HCT116 (cell line): ENCODE results near the gene ZFPL1. TPM values are rescaled to one million over a fixed set of nuclear protein-coding genes. Genes with fewer than 3 reads are reported as not detected.

Source experiments
- ATAC-seq: fragments of 200-7000 bp; cut with Tn5 transposase; 2 replicates; pipeline ENCODE4 v1.9.1; 2020; ENCODE audit warnings: mild to moderate bottlenecking, moderate library complexity
- BruUV-seq: library from RNA; stranded (reverse); fragments of 400-500 nt; replicated peaks from 2 replicates; lab custom pipeline; 2021; lab: Mats Ljungman, UMichigan
- CTCF ChIA-PET: fragments of 300-600 bp; sonication (Branson Sonifier 250); formaldehyde crosslinking; loops from one replicate; lab custom pipeline; 2021; ENCODE audit warnings: antibody characterized with exemption; lab: Charles Lee
- POLR2A ChIA-PET: fragments of 300-600, 350-600 bp; sonication (Branson Sonifier 250); formaldehyde crosslinking; loops from one replicate; lab custom pipeline; 2021; ENCODE audit warnings: antibody characterized with exemption; lab: Charles Lee
- RAD21 ChIA-PET, 2 experiments: fragments of 300-600 bp; sonication (Branson Sonifier 250); formaldehyde crosslinking; loops; one replicate each; lab custom pipeline; 2023; ENCODE audit warnings: low total read pairs in 2 of 2; ENCODE audit not compliant: uncharacterized antibody in 2 of 2, unreplicated experiment in 2 of 2, low non-redundant PET in 1 of 2; lab: Charles Lee
- DNase-seq: peaks from one replicate; pipeline ENCODE4 v3.0.0-alpha.2; 2010; ENCODE audit warnings: low read depth, low spot score
- H2AFZ ChIP-seq: fragments of 200-600 bp; shearing (Covaris generic), sonication (generic); 2 replicates; pipeline ENCODE4 v1.6.1; 2017; ENCODE audit warnings: low read depth, mixed run types, mixed read lengths, antibody characterized with exemption, low read length; ENCODE audit not compliant: poor library complexity, severe bottlenecking
- H3K27ac ChIP-seq: 2 replicates; pipeline ENCODE4 v1.5.1; 2012; ENCODE audit warnings: low read depth, low read length
- H3K27me3 ChIP-seq: fragments of 200-600 bp; sonication (generic); 2 replicates; pipeline ENCODE4 v1.6.1; 2016; ENCODE audit warnings: mixed run types, low read length, mixed read lengths; ENCODE audit not compliant: insufficient read depth
- H3K36me3 ChIP-seq, 2 experiments: fragments of 200-500 bp in 1 of 2; fragments of 200-600 bp in 1 of 2; sonication (Bioruptor generic) in 1 of 2; sonication (generic) in 1 of 2; 2 replicates each; pipeline versions ENCODE4 v1.5.1 to v1.6.1; 2014 to 2016; ENCODE audit warnings: low read length in 2 of 2, inconsistent platforms in 1 of 2, mixed read lengths in 1 of 2, mixed run types in 1 of 2; ENCODE audit not compliant: insufficient read depth in 2 of 2, control insufficient read depth in 1 of 2
- H3K4me1 ChIP-seq, 2 experiments: fragments of 200-600 bp in 1 of 2; sonication (generic) in 1 of 2; 2 replicates each; pipeline versions ENCODE4 v1.5.1 to v1.6.1; 2012 to 2017; ENCODE audit warnings: low read length in 2 of 2, inconsistent platforms in 1 of 2, mild to moderate bottlenecking in 1 of 2, mixed read lengths in 1 of 2, mixed run types in 1 of 2, moderate library complexity in 1 of 2; ENCODE audit not compliant: insufficient read depth in 2 of 2, control insufficient read depth in 1 of 2
- H3K4me2 ChIP-seq: fragments of 200-600 bp; sonication (generic); 2 replicates; pipeline ENCODE4 v1.6.1; 2017; ENCODE audit warnings: mixed run types, low read length, mixed read lengths
- H3K4me3 ChIP-seq, 2 experiments: fragments of 200-600 bp in 1 of 2; sonication (generic) in 1 of 2; replicated peaks in 1 of 2; 2 replicates each; pipeline ENCODE4 v1.5.1; 2011 to 2016; ENCODE audit warnings: low read length in 2 of 2, control low read depth in 1 of 2, low read depth in 1 of 2, mild to moderate bottlenecking in 1 of 2, mixed read lengths in 1 of 2, mixed run types in 1 of 2
- H3K79me2 ChIP-seq: fragments of 200-600 bp; sonication (generic); 2 replicates; pipeline ENCODE4 v1.6.1; 2017; ENCODE audit warnings: mild to moderate bottlenecking, mixed run types, low read length, moderate library complexity, mixed read lengths; ENCODE audit not compliant: insufficient read depth
- H3K9ac ChIP-seq: fragments of 200-600 bp; sonication (generic); 2 replicates; pipeline ENCODE4 v1.6.1; 2016; ENCODE audit warnings: low read length, mixed read lengths
- H3K9me2 ChIP-seq: fragments of 200-600 bp; sonication (generic), shearing (Covaris generic); 2 replicates; pipeline ENCODE4 v1.6.1; 2017; ENCODE audit warnings: mixed run types, mild to moderate bottlenecking, moderate library complexity; ENCODE audit not compliant: insufficient read depth
- H3K9me3 ChIP-seq, 2 experiments: fragments of 200-500 bp in 1 of 2; fragments of 200-600 bp in 1 of 2; sonication (Bioruptor generic) in 1 of 2; sonication (generic) in 1 of 2; 2 replicates each; pipeline ENCODE4 v1.6.1; 2014 to 2017; ENCODE audit warnings: low read length in 2 of 2, mixed read lengths in 2 of 2, inconsistent platforms in 1 of 2, low read depth in 1 of 2, mild to moderate bottlenecking in 1 of 2, mixed run types in 1 of 2, moderate library complexity in 1 of 2; ENCODE audit not compliant: control insufficient read depth in 1 of 2, insufficient read depth in 1 of 2
- H4K20me1 ChIP-seq: fragments of 200-600 bp; sonication (generic), shearing (Covaris generic); 2 replicates; pipeline ENCODE4 v1.6.1; 2017; ENCODE audit warnings: mixed run types, mild to moderate bottlenecking, moderate library complexity; ENCODE audit not compliant: insufficient read depth
- CBX3 ChIP-seq: IDR thresholded peaks from 2 replicates; pipeline ENCODE4 v1.6.1; 2012; ENCODE audit warnings: low read depth
- ELF1 ChIP-seq: IDR thresholded peaks from 2 replicates; pipeline ENCODE4 v1.6.1; 2012; ENCODE audit warnings: low read depth, borderline replicate concordance
- EZH2 ChIP-seq: fragments of 200-600 bp; sonication (generic); IDR thresholded peaks from 2 replicates; pipeline ENCODE4 v1.6.1; 2017; ENCODE audit warnings: antibody characterized with exemption, mixed run types
- EZH2phosphoT487 ChIP-seq: fragments of 200-600 bp; IDR thresholded peaks from 2 replicates; pipeline ENCODE4 v1.6.1; 2018; ENCODE audit warnings: antibody characterized with exemption, borderline replicate concordance
- FOSL1 ChIP-seq: IDR thresholded peaks from 2 replicates; pipeline ENCODE4 v1.6.1; 2012; ENCODE audit warnings: low read depth
- JUND ChIP-seq: IDR thresholded peaks from 2 replicates; pipeline ENCODE4 v1.6.1; 2012
- POLR2A ChIP-seq: IDR thresholded peaks from 2 replicates; pipeline ENCODE4 v1.7.0; 2011; ENCODE audit warnings: borderline replicate concordance; ENCODE audit not compliant: insufficient read depth, insufficient read length; ENCODE audit errors: extremely low read depth
- SRF ChIP-seq: IDR thresholded peaks from 2 replicates; pipeline ENCODE4 v1.6.1; 2012; ENCODE audit warnings: low read depth
- YY1 ChIP-seq: IDR thresholded peaks from 2 replicates; pipeline ENCODE4 v1.6.1; 2011; ENCODE audit warnings: low read length, low read depth, moderate library complexity, mild to moderate bottlenecking; ENCODE audit not compliant: insufficient replicate concordance; ENCODE audit errors: extremely low read depth
- ZFX ChIP-seq: fragments of 450-650 bp; IDR thresholded peaks from 2 replicates; pipeline ENCODE4 v1.6.1; 2017
- intact Hi-C: fragments of 100-400 bp; cut with micrococcal nuclease; formaldehyde crosslinking; loops from 2 replicates; pipeline ENCODE4 v1.10.0; 2022
- total RNA-seq: library from RNA; stranded (reverse); gene quantifications from one replicate; pipeline ENCODE4 v1.2.1, GENCODE V29; 2021; ENCODE audit not compliant: unreplicated experiment
- TF ChIP-seq, protein P1 (sequence below), 3 experiments: fragments of 200-600 bp in 1 of 3; sonication (generic) in 1 of 3; IDR thresholded peaks in 2 of 3; conservative IDR thresholded peaks in 1 of 3; 2 replicates each; pipeline ENCODE4 v1.5.1; 2012 to 2017; ENCODE audit warnings: low read depth in 2 of 3, low read length in 2 of 3, antibody characterized with exemption in 1 of 3, borderline replicate concordance in 1 of 3, control low read depth in 1 of 3, mild to moderate bottlenecking in 1 of 3, mixed read lengths in 1 of 3, mixed run types in 1 of 3, moderate library complexity in 1 of 3; ENCODE audit not compliant: insufficient read depth in 1 of 3
- TF ChIP-seq, protein P2 (sequence below): IDR thresholded peaks from 2 replicates; pipeline ENCODE4 v1.6.1; 2011; ENCODE audit warnings: mild to moderate bottlenecking, low read length, moderate library complexity; ENCODE audit not compliant: insufficient replicate concordance; ENCODE audit errors: extremely low read depth
- TF ChIP-seq, protein P3 (sequence below): IDR thresholded peaks from 2 replicates; pipeline ENCODE4 v1.6.1; 2012; ENCODE audit warnings: low read depth

The ZFPL1 gene
- total RNA-seq, 1 experiment from 2014 or later, result 35.3 TPM

DNA sequence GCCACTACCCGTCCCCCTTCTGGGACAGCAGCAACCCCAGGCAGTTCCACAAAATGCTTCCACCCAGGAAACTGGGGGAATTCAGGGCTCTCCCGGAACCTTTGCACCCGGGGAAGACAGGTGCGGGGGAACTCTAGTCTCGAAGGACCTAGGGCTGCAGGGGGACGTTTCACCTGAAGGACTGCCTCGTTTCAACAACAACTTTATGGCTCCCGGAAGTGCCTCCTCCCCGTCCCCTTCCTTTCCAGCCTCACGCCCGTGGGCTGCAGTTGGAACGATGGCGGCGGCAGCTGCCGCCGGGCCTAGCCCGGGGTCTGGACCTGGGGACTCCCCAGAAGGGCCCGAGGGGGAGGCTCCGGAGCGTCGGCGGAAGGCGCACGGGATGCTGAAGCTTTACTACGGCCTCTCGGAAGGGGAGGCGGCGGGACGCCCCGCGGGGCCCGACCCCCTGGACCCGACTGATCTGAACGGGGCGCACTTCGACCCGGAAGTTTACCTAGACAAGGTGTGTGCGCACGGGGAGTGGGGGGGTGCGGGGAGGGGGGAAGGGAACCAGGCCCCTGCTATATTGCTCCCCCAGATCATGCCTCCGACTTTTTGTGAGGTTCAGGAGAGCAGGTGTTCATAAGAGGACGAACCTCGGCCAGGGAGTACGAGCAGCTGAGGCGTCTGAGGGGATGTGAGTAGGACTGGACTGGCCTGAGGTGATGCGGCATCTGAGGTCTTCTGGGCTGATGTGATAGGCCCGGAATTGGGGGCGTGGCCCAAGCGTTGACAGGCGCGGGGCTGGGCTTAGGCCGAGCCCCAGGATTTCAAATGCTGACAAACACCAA, 12.2 kb downstream of the ZFPL1 start, which contains the start of gene VPS51 (continued):
- TF ChIP-seq, protein P1, sequence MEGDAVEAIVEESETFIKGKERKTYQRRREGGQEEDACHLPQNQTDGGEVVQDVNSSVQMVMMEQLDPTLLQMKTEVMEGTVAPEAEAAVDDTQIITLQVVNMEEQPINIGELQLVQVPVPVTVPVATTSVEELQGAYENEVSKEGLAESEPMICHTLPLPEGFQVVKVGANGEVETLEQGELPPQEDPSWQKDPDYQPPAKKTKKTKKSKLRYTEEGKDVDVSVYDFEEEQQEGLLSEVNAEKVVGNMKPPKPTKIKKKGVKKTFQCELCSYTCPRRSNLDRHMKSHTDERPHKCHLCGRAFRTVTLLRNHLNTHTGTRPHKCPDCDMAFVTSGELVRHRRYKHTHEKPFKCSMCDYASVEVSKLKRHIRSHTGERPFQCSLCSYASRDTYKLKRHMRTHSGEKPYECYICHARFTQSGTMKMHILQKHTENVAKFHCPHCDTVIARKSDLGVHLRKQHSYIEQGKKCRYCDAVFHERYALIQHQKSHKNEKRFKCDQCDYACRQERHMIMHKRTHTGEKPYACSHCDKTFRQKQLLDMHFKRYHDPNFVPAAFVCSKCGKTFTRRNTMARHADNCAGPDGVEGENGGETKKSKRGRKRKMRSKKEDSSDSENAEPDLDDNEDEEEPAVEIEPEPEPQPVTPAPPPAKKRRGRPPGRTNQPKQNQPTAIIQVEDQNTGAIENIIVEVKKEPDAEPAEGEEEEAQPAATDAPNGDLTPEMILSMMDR (IDR thresholded peaks at IDR 0.05 in 2 of 3, conservative IDR thresholded peaks at IDR 0.05 in 1 of 3; ENCODE audit: borderline replicate concordance in 1 of 3, insufficient read depth in 1 of 3, low read depth in 2 of 3, low read length in 2 of 3), result no peak
- peak; percentile 99 for TF ChIP-seq CBX3
- TF ChIP-seq FOSL1, result no peak
- peak; percentile 92 for TF ChIP-seq ZFX

DNA sequence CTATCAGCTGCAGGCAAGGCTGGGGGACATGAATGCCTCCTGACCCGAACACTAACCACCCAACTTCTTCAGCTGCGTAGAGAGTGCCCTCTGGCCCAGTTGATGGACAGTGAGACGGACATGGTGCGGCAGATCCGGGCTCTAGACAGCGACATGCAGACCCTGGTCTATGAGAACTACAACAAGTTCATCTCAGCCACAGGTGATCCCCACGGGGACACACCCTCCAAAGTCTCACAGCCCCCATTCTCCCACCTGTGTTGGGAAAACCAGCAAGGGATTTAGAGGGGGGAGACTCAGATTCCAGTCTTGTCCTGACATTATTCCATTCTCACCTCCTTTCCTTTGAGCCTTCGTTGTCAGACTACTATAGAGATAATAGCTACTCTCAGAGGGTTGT, 12.9 kb downstream of the ZFPL1 start:
- H3K9ac ChIP-seq, result peak overlapping the region; percentile 77
- H3K9me3 ChIP-seq, result no peaks in the 10 kb centered on the region
- intact Hi-C loops, result loop anchor here (1.0 to 5.0 kb wide), 2 partner anchors 13 to 85 kb away; partner anchors contain the start of genes ARL2, CDCA5 and ZFPL1
- RAD21 ChIA-PET, result interaction anchor here in 1 of 2 experiments (0.6 kb wide), 1 partner anchor 443 kb away, joined by 3 read pairs; no protein-coding TSS in a partner anchor
- H3K4me3 ChIP-seq, result peak overlapping the region; percentile 74 to 78
- POLR2A ChIA-PET, result interaction anchor here (3.2 kb wide), 1 partner anchor 14 kb away, joined by 21 read pairs; the partner anchor contains the start of gene TM7SF2
- no peaks in the 10 kb centered on the region for H3K9me2 ChIP-seq
- H3K36me3 ChIP-seq, result peaks cover 3 to 6% of the 10 kb centered on the region in 2 experiments; a peak in 2 of 4 replicates
- H3K79me2 ChIP-seq, result peaks cover 23% of the 10 kb centered on the region
- H3K4me2 ChIP-seq, result peak overlapping the region; percentile 88
- DNase-seq (no peak), ATAC-seq (peak; percentile 11)
- peaks cover 3 to 12% of the 10 kb centered on the region in 2 experiments; a peak in 3 of 4 replicates for H3K4me1 ChIP-seq
- TSS peak; percentile 50 for BruUV-seq
- no peak overlapping the region for H2AFZ ChIP-seq
- H3K27ac ChIP-seq, result no peak overlapping the region
- CTCF ChIA-PET, result interaction anchor here (1.1 to 1.7 kb wide), 2 partner anchors 11 to 13 kb away, joined by 3 to 14 read pairs; no protein-coding TSS in a partner anchor
- no peaks in the 10 kb centered on the region for H4K20me1 ChIP-seq
- no peaks in the 10 kb centered on the region for H3K27me3 ChIP-seq
- no peak for TF ChIP-seq EZH2
- TF ChIP-seq JUND, result no peak
- TF ChIP-seq YY1, result no peak
- TF ChIP-seq, protein P2, sequence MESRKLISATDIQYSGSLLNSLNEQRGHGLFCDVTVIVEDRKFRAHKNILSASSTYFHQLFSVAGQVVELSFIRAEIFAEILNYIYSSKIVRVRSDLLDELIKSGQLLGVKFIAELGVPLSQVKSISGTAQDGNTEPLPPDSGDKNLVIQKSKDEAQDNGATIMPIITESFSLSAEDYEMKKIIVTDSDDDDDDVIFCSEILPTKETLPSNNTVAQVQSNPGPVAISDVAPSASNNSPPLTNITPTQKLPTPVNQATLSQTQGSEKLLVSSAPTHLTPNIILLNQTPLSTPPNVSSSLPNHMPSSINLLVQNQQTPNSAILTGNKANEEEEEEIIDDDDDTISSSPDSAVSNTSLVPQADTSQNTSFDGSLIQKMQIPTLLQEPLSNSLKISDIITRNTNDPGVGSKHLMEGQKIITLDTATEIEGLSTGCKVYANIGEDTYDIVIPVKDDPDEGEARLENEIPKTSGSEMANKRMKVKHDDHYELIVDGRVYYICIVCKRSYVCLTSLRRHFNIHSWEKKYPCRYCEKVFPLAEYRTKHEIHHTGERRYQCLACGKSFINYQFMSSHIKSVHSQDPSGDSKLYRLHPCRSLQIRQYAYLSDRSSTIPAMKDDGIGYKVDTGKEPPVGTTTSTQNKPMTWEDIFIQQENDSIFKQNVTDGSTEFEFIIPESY, result no peak
- TF ChIP-seq POLR2A, result no peak
- TF ChIP-seq, protein P3, sequence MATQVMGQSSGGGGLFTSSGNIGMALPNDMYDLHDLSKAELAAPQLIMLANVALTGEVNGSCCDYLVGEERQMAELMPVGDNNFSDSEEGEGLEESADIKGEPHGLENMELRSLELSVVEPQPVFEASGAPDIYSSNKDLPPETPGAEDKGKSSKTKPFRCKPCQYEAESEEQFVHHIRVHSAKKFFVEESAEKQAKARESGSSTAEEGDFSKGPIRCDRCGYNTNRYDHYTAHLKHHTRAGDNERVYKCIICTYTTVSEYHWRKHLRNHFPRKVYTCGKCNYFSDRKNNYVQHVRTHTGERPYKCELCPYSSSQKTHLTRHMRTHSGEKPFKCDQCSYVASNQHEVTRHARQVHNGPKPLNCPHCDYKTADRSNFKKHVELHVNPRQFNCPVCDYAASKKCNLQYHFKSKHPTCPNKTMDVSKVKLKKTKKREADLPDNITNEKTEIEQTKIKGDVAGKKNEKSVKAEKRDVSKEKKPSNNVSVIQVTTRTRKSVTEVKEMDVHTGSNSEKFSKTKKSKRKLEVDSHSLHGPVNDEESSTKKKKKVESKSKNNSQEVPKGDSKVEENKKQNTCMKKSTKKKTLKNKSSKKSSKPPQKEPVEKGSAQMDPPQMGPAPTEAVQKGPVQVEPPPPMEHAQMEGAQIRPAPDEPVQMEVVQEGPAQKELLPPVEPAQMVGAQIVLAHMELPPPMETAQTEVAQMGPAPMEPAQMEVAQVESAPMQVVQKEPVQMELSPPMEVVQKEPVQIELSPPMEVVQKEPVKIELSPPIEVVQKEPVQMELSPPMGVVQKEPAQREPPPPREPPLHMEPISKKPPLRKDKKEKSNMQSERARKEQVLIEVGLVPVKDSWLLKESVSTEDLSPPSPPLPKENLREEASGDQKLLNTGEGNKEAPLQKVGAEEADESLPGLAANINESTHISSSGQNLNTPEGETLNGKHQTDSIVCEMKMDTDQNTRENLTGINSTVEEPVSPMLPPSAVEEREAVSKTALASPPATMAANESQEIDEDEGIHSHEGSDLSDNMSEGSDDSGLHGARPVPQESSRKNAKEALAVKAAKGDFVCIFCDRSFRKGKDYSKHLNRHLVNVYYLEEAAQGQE, result no peak
- TF ChIP-seq EZH2phosphoT487, result no peak
- no peak for TF ChIP-seq ELF1
- TF ChIP-seq SRF, result no peak
